K562 (cell line): ENCODE data around the gene MUCL1. TPM values are rescaled to one million over a fixed set of nuclear protein-coding genes. Genes with fewer than 3 reads are reported as not detected.

ENCODE experiments used
- BCL6 ChIP-seq: fragments of 250-450 bp; sonication (Bioruptor Pico); IDR thresholded peaks from 2 replicates; pipeline ENCODE4 v1.4.0; 2020
- CEBPZ ChIP-seq: fragments of 150-350 bp; IDR thresholded peaks from 2 replicates; pipeline ENCODE4 v1.6.1; 2014; ENCODE audit warnings: low read depth, mild to moderate bottlenecking, low read length, borderline replicate concordance
- DMBX1 ChIP-seq: fragments of 250-450 bp; sonication (Bioruptor Pico); IDR thresholded peaks from 2 replicates; pipeline ENCODE4 v1.8.0; 2022; ENCODE audit warnings: inconsistent platforms, mild to moderate bottlenecking, moderate library complexity, borderline replicate concordance
- EHMT2 ChIP-seq: fragments of 450-650 bp; IDR thresholded peaks from 2 replicates; pipeline ENCODE4 v1.6.1; 2018; ENCODE audit warnings: antibody characterized with exemption
- FOXJ2 ChIP-seq: fragments of 200-800 bp; sonication (Bioruptor generic); IDR thresholded peaks from 2 replicates; pipeline ENCODE4 v1.6.1; 2016; ENCODE audit warnings: missing genetic modification characterization, missing compliant biosample characterization
- GTF2A2 ChIP-seq: IDR thresholded peaks from 2 replicates; pipeline ENCODE4 v1.6.1; 2016; ENCODE audit warnings: mild to moderate bottlenecking, missing genetic modification characterization, missing compliant biosample characterization
- JUNB ChIP-seq: fragments of 450-650 bp; formaldehyde crosslinking; conservative IDR thresholded peaks from 2 replicates; pipeline ENCODE4 v1.4.0; 2020; ENCODE audit warnings: mild to moderate bottlenecking
- MAZ ChIP-seq, 2 experiments: fragments of 450-650 bp in 1 of 2; sonication (generic) in 1 of 2; formaldehyde crosslinking; IDR thresholded peaks in 1 of 2; conservative IDR thresholded peaks in 1 of 2; 2 replicates each; pipeline versions ENCODE4 v1.4.0 to v1.5.0; 2020; ENCODE audit warnings: mild to moderate bottlenecking in 1 of 2, missing genetic modification reagents in 1 of 2
- NCOA1 ChIP-seq: fragments of 450-650 bp; IDR thresholded peaks from 2 replicates; pipeline ENCODE4 v1.6.1; 2016; ENCODE audit warnings: low read depth
- NR2C1 ChIP-seq, 2 experiments: fragments of 450-650 bp; IDR thresholded peaks; 2 replicates each; pipeline ENCODE4 v1.6.1; 2017; ENCODE audit warnings: mild to moderate bottlenecking in 2 of 2, antibody characterized with exemption in 1 of 2, inconsistent platforms in 1 of 2, missing compliant biosample characterization in 1 of 2, missing genetic modification characterization in 1 of 2
- PHF20 ChIP-seq: fragments of 450-650 bp; IDR thresholded peaks from 2 replicates; pipeline ENCODE4 v1.6.1; 2018; ENCODE audit not compliant: partially characterized antibody
- PTTG1 ChIP-seq: fragments of 450-650 bp; IDR thresholded peaks from 2 replicates; pipeline ENCODE4 v1.6.1; 2016; ENCODE audit warnings: low read depth, mild to moderate bottlenecking, missing genetic modification characterization, missing compliant biosample characterization
- SMAD3 ChIP-seq: fragments of 450-650 bp; formaldehyde crosslinking; conservative IDR thresholded peaks from 2 replicates; pipeline ENCODE4 v1.4.0; 2020; ENCODE audit warnings: mild to moderate bottlenecking
- TCF7L2 ChIP-seq: fragments of 150-350 bp; IDR thresholded peaks from 2 replicates; pipeline ENCODE4 v1.6.1; 2016; ENCODE audit warnings: low read depth, mild to moderate bottlenecking, low read length, moderate library complexity
- TSHZ1 ChIP-seq: fragments of 250-450 bp; sonication (Bioruptor Pico); IDR thresholded peaks from 2 replicates; pipeline ENCODE4 v1.4.0; 2020; ENCODE audit warnings: mild to moderate bottlenecking, moderate library complexity
- ZNF311 ChIP-seq: fragments of 250-450 bp; sonication (Bioruptor Pico); IDR thresholded peaks from 2 replicates; pipeline ENCODE4 v1.4.0; 2020; ENCODE audit warnings: mild to moderate bottlenecking, moderate library complexity
- ZNF384 ChIP-seq: IDR thresholded peaks from 2 replicates; pipeline ENCODE4 v1.6.1; 2012; ENCODE audit warnings: low read depth, low read length, improper control_type of control experiment
- ZNF445 ChIP-seq: fragments of 250-450 bp; sonication (Bioruptor Pico); IDR thresholded peaks from 2 replicates; pipeline ENCODE4 v1.4.0; 2020; ENCODE audit warnings: low read depth, mild to moderate bottlenecking, moderate library complexity
- ZNF583 ChIP-seq: fragments of 250-450 bp; sonication (Bioruptor Pico); IDR thresholded peaks from 2 replicates; pipeline ENCODE4 v1.4.0; 2020
- ZNF586 ChIP-seq: fragments of 450-650 bp; formaldehyde crosslinking; conservative IDR thresholded peaks from 2 replicates; pipeline ENCODE4 v1.4.0; 2020; ENCODE audit warnings: mild to moderate bottlenecking, moderate library complexity
- ZNF707 ChIP-seq: fragments of 250-450 bp; sonication (Bioruptor Pico); conservative IDR thresholded peaks from 2 replicates; pipeline ENCODE4 v1.8.0; 2022; ENCODE audit warnings: inconsistent platforms, mild to moderate bottlenecking, moderate library complexity
- polyA plus RNA-seq, 8 experiments: library from polyadenylated mRNA; depleted of rRNA in 4 of 8; stranded (reverse) in 5 of 8; unstranded in 3 of 8; fragments of >200 nt; fragmentation: Nextera tagmentation in 2 of 8; fragmentation: Illumina TruSeq in 1 of 8; extraction: Ambion mirVana in 2 of 8; extraction: Trizol in 1 of 8; gene quantifications; 2 replicates each; pipeline versions ENCODE4 v1.2.1 to v1.2.3, GENCODE V29; 2011 to 2014; ENCODE audit warnings: inconsistent platforms in 1 of 8, missing spikeins in 1 of 8
- total RNA-seq, 7 experiments: library from RNA; depleted of rRNA in 6 of 7; stranded (reverse); fragments of >200 nt in 6 of 7; fragmentation: Illumina TruSeq in 2 of 7; extraction: Trizol in 2 of 7; gene quantifications; 2 replicates each; pipeline versions ENCODE4 v1.2.1 to v1.2.3, GENCODE V29; 2011 to 2021; ENCODE audit warnings: low replicate concordance in 1 of 7

The MUCL1 gene
- total and polyA plus RNA-seq, 9 of the 15 experiments (the other 6 are each of a cell fraction or from before 2014, with no cell fraction given), result not detected

- TF ChIP-seq JUNB (CRISPR knock-in tag) (0 out of 2 replicates have a peak, but pooled peaks have one; percentile 25), TCF7L2 (no peak), FOXJ2 (tag) (no peak), CEBPZ (no peak), EHMT2 (peak; percentile 31; the same call in 1 of the 2 replicates), ZNF707 (0 out of 2 replicates have a peak, but pooled peaks have one; percentile 17), PHF20 (no peak), DMBX1 (CRISPR knock-in tag) (peak; percentile 84), GTF2A2 (tag) (0 out of 2 replicates have a peak, but pooled peaks have one; percentile 58), NR2C1 (IDR thresholded peaks at IDR 0.05) (no peak), NR2C1 (tag; IDR thresholded peaks at IDR 0.05) (peak; percentile 53; the same call in 1 of the 2 replicates), PTTG1 (tag) (0 out of 2 replicates have a peak, but pooled peaks have one; percentile 43), SMAD3 (CRISPR knock-in tag) (peak; percentile 62; the same call in 1 of the 2 replicates), ZNF311 (peak; percentile 76), TSHZ1 (CRISPR knock-in tag) (peak; percentile 40; the same call in 1 of the 2 replicates), ZNF586 (0 out of 2 replicates have a peak, but pooled peaks have one; percentile 60), NCOA1 (no peak), ZNF583 (CRISPR knock-in tag) (peak; percentile 65; the same call in 1 of the 2 replicates), ZNF445 (CRISPR knock-in tag) (no peak), BCL6 (CRISPR knock-in tag) (peak; percentile 72), ZNF384 (peak; percentile 62; the same call in 1 of the 2 replicates), MAZ (CRISPR knock-in tag; conservative IDR thresholded peaks at IDR 0.05 in 1 of 2, IDR thresholded peaks at IDR 0.05 in 1 of 2) (peak in 1 of 2 experiments; percentile 45; a peak in 1 of 4 replicates)
These were observed 24.8 kb downstream of the MUCL1 start (continued) for GRCh38 chr12:54879150-54879549.
